GM12875 (cell line): ENCODE data around the gene PTPRD.

Source experiments
- H3K4me3 ChIP-seq: one replicate; pipeline ENCODE4 v1.5.1; 2011; ENCODE audit warnings: low read depth, low read length, control low read depth
- TF ChIP-seq, protein P1 (sequence below): IDR thresholded peaks from 2 replicates; pipeline ENCODE4 v1.5.1; 2011; ENCODE audit warnings: low read depth, mild to moderate bottlenecking, control low read depth, inconsistent platforms, low read length, moderate library complexity, borderline replicate concordance; ENCODE audit not compliant: insufficient read depth

PTPRD gene

DNA sequence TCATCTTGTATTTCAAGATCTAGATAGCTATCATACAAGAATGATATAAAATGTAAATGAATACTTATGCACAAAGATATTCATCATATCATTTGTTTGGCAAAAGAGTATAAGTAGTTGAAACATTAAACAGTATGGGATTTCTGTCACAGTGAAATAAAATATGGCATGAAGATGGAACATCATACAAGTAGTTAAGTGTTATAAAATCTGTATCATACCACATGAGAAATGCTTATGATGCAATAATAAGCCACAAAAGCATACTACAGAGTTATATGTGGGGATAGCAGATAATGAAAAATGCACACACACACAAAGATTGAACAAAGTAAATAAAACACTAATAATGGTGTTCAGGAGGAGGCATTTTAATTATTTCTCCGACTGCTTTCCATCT is 1975.2 kb downstream of the PTPRD start:
- no peak overlapping the region for H3K4me3 ChIP-seq
- TF ChIP-seq, protein P1, sequence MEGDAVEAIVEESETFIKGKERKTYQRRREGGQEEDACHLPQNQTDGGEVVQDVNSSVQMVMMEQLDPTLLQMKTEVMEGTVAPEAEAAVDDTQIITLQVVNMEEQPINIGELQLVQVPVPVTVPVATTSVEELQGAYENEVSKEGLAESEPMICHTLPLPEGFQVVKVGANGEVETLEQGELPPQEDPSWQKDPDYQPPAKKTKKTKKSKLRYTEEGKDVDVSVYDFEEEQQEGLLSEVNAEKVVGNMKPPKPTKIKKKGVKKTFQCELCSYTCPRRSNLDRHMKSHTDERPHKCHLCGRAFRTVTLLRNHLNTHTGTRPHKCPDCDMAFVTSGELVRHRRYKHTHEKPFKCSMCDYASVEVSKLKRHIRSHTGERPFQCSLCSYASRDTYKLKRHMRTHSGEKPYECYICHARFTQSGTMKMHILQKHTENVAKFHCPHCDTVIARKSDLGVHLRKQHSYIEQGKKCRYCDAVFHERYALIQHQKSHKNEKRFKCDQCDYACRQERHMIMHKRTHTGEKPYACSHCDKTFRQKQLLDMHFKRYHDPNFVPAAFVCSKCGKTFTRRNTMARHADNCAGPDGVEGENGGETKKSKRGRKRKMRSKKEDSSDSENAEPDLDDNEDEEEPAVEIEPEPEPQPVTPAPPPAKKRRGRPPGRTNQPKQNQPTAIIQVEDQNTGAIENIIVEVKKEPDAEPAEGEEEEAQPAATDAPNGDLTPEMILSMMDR = no peak

DNA sequence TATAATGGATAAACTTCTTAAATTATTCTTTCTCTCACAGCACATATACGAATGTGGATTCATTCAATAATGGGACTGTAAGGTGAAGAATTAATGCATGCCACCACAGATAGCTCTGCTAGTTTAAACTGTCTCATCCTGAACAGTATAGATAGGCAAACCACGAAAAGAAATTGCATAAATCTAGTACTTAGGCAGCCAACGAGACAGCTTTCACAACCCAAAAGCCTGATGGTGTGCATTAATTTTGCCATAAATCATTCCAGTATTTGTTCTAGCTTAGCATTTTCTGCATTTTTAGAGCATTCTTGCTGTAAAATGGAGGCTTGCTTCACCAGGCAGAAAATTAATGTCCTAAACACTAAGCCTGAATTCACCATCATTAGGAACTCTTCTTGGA is 1979.0 kb downstream of the PTPRD start:
- no peak overlapping the region for H3K4me3 ChIP-seq
- TF ChIP-seq, protein P1 = no peak

DNA sequence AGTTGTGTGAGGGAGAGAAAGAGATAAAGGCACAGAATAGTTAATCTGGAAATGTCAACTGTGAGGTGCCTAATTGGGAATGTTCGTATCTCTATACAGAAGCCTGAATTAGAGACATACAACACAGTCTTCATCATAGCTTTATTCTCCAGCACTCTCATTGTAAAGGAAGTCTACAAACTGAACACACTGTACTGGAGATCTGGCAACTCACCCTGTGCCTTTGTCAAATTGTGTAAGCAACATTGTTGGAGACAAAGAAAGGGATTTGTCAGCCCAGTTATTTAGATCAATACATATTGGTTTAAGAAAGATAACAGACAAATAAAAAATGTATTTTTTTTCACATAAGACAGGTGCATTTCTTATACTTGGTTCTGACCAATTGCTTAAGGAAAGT is 1980.3 kb downstream of the PTPRD start:
- TF ChIP-seq, protein P1 = no peak
- H3K4me3 ChIP-seq = no peak overlapping the region

DNA sequence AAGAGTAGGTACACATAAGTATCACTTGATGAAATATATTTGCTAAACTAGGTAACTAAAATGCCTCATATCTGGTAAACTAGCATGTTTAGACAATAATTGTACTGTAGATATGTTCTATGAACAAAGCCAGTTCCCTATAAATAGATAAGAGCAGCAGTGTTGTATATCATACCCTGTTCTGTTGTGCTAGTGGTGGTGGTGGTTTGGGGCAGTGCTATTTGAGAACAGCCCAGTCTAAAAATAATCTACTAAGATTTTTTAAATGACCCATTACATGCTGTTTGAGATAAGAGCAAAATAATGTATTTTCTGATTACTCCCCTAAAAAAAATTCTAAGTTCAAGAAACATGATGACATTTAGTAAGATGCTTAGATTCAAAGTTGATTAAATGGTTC is 1984.0 kb downstream of the PTPRD start:
- no peak overlapping the region for H3K4me3 ChIP-seq
- TF ChIP-seq, protein P1 = no peak

DNA sequence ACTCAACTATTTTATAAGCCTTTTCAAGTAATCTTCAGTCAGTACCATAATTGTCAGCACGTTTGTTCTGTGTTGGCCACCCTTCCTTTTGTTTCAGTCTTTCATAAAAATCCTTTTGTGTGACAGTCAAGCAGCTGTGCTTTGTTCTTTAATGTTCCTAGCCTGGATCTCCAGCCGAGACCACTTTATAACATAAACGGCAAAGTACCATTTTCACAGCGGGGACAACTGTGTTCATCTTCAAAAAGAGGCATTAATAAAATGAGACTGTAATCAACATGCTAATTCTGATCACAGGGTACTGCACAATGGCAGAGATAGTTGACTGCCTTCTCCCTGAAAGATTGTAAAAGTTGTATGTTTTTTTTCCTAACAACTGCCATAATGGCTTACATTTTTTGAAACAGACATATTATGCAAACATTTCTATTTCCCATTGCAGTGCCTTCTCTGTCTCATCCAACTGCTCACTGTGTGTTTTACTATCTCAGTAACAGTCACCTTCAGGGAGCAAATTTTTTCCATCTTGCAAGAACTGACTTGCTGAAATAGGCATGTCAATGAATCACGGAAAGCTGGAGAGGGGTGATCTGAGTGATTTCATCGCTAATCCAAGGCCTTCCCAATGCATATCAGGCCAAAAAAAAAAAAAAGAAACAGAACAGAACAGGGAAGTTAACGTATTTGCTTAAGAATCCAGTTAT is 1984.7 kb downstream of the PTPRD start:
- H3K4me3 ChIP-seq = no peak overlapping the region

DNA sequence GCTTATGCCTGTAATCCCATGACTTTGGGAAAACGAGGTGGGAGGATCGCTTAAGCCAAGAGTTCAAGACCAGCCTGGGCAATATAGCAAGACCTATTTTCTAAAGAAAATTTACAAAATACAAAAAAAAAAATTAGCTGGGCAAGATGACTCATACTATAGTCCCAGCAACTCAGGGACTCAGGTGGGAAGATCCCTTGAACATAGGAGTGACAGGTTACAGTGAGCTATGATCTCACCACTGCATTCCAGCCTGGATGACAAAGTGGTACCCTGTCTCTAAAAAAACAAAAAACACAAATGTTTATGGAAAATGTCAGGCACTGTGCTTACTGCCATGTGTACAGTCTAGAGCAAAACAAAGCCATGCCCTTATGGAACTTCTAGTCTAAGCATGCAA is 1989.9 kb downstream of the PTPRD start:
- TF ChIP-seq, protein P1 = no peak
- no peak overlapping the region for H3K4me3 ChIP-seq

More for the DNA sequence above, 1984.7 kb downstream of the PTPRD start:
- TF ChIP-seq, protein P1 = no peak

DNA sequence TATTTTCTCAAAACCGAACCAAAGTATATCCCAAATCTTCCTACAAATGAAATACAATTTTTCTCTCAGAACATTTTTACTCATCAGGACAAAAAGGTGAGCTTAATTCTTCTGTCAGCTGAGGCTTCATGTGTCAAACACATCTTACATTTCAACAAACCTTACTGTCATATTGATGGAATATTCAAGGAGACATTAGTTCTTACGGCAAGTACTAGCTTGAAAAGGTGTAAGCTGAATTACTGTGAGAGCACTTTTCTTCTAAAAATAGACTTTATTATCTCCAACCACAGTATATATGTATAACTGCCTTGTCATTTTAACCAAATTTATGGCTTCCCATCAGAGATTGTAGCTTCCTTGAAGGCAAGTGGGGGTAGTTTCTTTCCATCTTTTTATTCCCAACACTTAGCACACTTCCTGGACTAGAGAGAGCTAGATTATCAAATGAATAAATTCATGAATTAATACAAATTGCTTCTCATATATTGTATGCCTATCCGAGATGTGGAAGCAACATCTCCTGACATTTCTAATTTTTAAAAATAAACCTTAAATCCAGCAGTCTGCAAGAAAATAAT is 1990.5 kb downstream of the PTPRD start:
- TF ChIP-seq, protein P1 = no peak
- H3K4me3 ChIP-seq = no peak overlapping the region
